ENCODE results near the gene REV1.
A peak's percentile ranks its signal among the peaks of the same experiment; 100 is the strongest.

REV1 gene

DNA sequence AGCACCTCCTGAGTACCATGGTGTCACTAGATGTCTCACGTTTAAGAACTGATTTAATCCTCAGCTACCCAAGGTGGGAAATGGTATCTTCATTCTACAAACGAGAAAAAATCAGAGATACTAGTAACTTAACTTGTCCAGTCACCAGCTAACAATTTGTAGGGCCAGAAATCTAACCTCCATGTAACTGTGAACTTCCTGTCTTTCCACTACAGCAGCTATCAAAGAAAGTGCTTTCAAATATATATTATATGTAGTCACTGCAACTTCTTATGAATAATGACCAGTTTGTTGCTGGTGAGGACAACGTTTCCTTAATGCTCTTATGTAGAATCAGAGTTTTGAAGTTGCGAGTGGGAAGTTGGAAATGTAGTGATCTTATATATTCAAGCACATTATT is 1.9 kb downstream of the REV1 start:
- ChIA-PET CTCF (interaction anchor here (1.3 kb wide), 1 partner anchor 130 kb away, joined by 3 read pairs; no protein-coding TSS in a partner anchor), POLR2A (no interaction called here)
- DNase-seq (ENCODE audit: extremely low spot score) = no peak

DNA sequence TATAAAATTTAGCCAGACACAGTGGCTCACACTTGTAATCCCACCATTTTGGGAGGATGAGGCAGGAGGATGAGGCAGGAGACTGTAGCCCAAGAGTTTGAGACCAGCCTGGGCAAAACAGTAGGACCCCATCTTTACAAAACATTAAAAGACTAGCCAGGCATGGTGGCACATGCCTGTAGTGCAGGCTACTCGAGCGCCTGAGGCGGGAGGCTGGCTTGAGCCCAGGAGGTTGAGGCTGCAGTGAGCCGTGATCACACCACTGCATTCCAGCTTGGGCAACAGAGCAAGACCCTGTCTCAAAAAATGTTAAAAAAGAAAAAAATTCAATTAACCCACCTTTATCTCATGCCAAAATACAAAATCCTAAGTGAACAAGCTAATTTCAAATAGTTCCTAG is 4.0 kb downstream of the REV1 start:
- ChIA-PET CTCF (no interaction called here), POLR2A (no interaction called here)
- TF ChIP-seq, protein P1, sequence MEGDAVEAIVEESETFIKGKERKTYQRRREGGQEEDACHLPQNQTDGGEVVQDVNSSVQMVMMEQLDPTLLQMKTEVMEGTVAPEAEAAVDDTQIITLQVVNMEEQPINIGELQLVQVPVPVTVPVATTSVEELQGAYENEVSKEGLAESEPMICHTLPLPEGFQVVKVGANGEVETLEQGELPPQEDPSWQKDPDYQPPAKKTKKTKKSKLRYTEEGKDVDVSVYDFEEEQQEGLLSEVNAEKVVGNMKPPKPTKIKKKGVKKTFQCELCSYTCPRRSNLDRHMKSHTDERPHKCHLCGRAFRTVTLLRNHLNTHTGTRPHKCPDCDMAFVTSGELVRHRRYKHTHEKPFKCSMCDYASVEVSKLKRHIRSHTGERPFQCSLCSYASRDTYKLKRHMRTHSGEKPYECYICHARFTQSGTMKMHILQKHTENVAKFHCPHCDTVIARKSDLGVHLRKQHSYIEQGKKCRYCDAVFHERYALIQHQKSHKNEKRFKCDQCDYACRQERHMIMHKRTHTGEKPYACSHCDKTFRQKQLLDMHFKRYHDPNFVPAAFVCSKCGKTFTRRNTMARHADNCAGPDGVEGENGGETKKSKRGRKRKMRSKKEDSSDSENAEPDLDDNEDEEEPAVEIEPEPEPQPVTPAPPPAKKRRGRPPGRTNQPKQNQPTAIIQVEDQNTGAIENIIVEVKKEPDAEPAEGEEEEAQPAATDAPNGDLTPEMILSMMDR (IDR thresholded peaks at IDR 0.05; ENCODE audit: control extremely low read depth, extremely low read depth, low read depth, missing control alignments) = no peak
- DNase-seq (ENCODE audit: extremely low spot score) = no peak

More for the DNA sequence above, 1.9 kb downstream of the REV1 start:
- TF ChIP-seq, protein P1 (IDR thresholded peaks at IDR 0.05; ENCODE audit: control extremely low read depth, extremely low read depth, low read depth, missing control alignments) = no peak

DNA sequence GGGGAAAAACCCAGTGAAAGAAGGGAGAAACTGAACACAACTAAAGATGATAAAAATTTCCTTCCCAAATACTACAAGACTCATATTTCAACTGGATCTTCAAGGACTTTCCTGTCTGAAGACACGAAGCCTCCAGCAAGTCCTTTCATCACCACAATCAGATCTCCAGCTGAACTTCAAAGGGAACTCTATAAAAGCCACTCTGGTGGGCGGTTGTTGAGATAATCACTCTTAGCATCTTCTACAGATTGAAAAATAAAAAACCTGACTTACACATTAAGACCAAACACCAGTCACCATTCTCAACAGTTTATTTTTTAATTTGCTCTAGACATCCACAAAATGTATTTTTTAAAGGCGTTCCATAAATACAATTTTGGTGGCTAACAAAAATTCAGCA is 4.4 kb downstream of the REV1 start:
- CTCF ChIA-PET = no interaction called here
- TF ChIP-seq, protein P1 (IDR thresholded peaks at IDR 0.05; ENCODE audit: control extremely low read depth, extremely low read depth, low read depth, missing control alignments) = no peak
- DNase-seq (ENCODE audit: extremely low spot score) = no peak
- POLR2A ChIA-PET = no interaction called here

DNA sequence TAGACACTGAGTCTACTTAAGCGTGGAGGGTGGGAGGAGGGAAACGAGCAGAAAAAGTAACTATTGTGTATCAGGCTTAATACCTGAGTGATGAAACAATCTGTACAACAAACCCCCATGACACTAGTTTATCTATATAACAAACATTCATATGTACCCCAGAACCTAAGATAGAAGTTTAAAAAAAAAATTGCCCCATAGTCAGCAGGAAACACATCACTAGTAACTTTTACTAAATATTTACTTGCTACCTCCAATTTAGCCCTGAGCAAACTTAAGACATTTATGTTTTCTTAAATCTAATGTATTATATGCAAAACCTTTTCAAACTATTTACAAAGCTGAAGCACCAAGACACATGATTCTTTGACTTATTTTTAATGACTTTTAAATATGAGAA is 5.6 kb downstream of the REV1 start:
- CTCF ChIA-PET = no interaction called here
- POLR2A ChIA-PET = interaction anchor here (0.6 kb wide), 1 partner anchor 147 kb away, joined by 3 read pairs; no protein-coding TSS in a partner anchor
- no peak for DNase-seq (ENCODE audit: extremely low spot score)
- TF ChIP-seq, protein P1 (IDR thresholded peaks at IDR 0.05; ENCODE audit: control extremely low read depth, extremely low read depth, low read depth, missing control alignments) = no peak

DNA sequence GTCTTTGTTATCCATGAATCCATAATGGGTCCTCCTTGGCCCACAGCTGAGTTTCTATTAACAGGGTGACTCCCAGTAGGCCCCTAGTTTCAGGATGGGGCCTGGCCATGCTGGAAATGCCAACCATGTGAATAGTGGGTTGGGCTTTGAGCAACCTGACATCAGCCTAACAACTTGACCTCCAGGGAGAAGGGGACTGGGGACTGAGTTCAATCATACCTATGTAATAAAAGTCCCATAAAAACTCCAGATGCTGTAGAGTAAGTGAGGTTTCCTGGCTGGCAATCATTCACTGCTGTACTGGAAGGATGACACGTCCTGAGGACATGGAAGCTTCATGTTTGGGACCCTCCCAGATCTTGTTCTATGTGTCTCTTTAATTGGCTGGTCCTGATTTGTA is 7.9 kb downstream of the REV1 start:
- CTCF ChIA-PET = interaction anchor here (0.6 to 1.3 kb wide), 2 partner anchors 8 to 332 kb away, joined by 3 to 5 read pairs; partner anchors contain the start of gene REV1
- POLR2A ChIA-PET = no interaction called here
- no peak for DNase-seq (ENCODE audit: extremely low spot score)
- TF ChIP-seq, protein P1 (IDR thresholded peaks at IDR 0.05; ENCODE audit: control extremely low read depth, extremely low read depth, low read depth, missing control alignments) = no peak

DNA sequence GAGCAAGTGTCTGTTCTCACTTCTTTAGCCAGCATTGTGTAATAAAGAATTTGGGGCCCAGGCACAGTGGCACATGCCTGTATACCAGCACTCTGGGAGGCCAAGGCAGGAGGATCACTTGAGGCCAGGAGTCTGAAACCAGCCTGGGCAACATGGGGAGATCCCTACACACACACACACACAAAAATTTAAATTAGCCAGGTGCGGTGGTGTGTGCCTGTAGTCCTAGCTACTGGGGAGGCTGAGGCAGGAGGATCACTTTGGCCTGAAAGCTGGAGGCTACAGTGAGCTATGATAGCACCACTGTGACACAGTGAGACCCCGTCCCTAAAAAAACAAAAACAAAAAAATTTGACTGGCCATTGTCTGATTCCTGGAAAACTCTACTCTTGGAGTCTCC is 8.3 kb downstream of the REV1 start:
- ChIA-PET CTCF (interaction anchor here (0.6 to 1.3 kb wide), 2 partner anchors 9 to 331 kb away, joined by 3 to 5 read pairs; partner anchors contain the start of gene REV1), POLR2A (no interaction called here)
- no peak for DNase-seq (ENCODE audit: extremely low spot score)
- TF ChIP-seq, protein P1 (IDR thresholded peaks at IDR 0.05; ENCODE audit: control extremely low read depth, extremely low read depth, low read depth, missing control alignments) = no peak

DNA sequence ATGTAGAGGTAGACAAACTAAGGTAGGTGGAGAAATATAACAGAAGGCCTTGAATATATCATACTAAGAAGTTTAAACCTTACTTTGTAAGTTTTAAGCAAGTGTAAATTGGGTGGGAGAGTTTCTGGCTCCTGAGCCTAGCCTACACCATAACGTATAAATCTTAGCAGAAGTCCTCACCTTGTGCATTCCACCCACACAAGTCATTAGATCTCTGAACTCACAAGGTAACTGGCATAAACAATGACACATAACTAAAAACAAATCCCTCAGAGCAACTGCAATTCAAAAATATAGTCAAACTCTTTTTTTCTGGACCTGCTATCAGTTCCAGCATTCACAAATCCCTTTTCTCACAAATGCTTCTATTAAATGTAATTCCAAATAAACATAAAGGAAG is 9.4 kb downstream of the REV1 start:
- CTCF ChIA-PET = no interaction called here
- DNase-seq (ENCODE audit: extremely low spot score) = peak; percentile 29
- POLR2A ChIA-PET = no interaction called here
- TF ChIP-seq, protein P1 (IDR thresholded peaks at IDR 0.05; ENCODE audit: control extremely low read depth, extremely low read depth, low read depth, missing control alignments) = no peak

All from GM10248 (cell line).